ENCODE results near the gene MERTK. TPM values are rescaled to one million over a fixed set of nuclear protein-coding genes. Genes with fewer than 3 reads are reported as not detected.
"Not testable (repeated sequence)": the region's sequence is repeated elsewhere in the genome, so short reads cannot be mapped to it uniquely, and the experiment has no call there.

MERTK gene
- total and polyA plus RNA-seq, 3 donors from 2014 or later: 28.9 to 74.2 (median 73.8) TPM

DNA sequence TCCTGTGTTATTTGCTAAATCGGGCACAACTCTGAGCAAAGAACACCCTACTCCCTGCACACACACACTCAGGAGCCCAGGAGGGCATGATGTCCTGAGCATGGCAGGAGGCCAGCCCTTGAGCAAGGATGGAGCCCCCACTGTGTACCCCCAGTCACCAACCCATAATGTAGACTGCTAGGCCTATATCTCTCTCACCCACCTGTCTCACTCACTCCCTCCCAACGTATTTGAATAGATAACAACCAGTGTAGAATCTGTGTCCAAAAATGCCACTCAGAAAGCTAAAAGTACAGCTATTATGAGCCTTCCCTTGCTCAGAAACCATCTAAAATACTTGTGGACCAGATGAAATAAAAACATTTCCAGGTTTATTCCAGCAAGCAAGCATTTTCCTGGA is 29.3 kb downstream of the MERTK start:
- Histone ChIP-seq H3K4me3 (no peak overlapping the region), H3K4me1 (peaks cover 24% of the 10 kb centered on the region), H3K9me3 (no peaks in the 10 kb centered on the region), H3K27ac (no peak overlapping the region), H3K27me3 (no peaks in the 10 kb centered on the region), H3K36me3 (ENCODE audit: low read depth, missing control alignments) (no peaks in the 10 kb centered on the region)
- no peak for TF ChIP-seq POLR2A (IDR thresholded peaks at IDR 0.05)
- TF ChIP-seq, protein P1, sequence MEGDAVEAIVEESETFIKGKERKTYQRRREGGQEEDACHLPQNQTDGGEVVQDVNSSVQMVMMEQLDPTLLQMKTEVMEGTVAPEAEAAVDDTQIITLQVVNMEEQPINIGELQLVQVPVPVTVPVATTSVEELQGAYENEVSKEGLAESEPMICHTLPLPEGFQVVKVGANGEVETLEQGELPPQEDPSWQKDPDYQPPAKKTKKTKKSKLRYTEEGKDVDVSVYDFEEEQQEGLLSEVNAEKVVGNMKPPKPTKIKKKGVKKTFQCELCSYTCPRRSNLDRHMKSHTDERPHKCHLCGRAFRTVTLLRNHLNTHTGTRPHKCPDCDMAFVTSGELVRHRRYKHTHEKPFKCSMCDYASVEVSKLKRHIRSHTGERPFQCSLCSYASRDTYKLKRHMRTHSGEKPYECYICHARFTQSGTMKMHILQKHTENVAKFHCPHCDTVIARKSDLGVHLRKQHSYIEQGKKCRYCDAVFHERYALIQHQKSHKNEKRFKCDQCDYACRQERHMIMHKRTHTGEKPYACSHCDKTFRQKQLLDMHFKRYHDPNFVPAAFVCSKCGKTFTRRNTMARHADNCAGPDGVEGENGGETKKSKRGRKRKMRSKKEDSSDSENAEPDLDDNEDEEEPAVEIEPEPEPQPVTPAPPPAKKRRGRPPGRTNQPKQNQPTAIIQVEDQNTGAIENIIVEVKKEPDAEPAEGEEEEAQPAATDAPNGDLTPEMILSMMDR (IDR thresholded peaks at IDR 0.05): no peak
- WGBS, 2 donors: 59 to 69% methylated on average over 2 of the region's 2 CpGs
- intact Hi-C loops (cut with DNase I; ENCODE audit: low total_unique reads): no loop called here
- DNase-seq: no peak

DNA sequence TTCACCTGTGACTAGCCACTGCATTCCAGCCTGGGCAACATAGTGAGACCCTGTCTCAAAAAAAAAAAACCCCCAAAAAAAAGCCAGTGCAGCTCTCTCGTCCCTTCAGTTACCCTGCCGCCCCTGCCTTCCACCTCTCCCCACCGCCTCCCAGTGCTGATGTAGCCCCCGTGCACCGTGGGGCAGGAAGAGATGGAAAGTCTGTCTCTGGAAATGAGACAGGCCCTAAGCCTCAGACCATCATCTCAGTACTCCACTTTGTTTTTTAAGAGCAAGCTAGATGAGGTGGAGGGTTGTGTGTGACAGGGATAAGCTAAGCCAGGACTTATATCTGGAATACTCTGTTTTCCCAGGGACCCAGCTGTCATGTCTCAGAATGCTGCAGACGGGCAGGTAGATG is 32.0 kb downstream of the MERTK start:
- Histone ChIP-seq H3K27me3 (no peaks in the 10 kb centered on the region), H3K36me3 (ENCODE audit: low read depth, missing control alignments) (no peaks in the 10 kb centered on the region), H3K4me3 (no peak overlapping the region), H3K9me3 (no peaks in the 10 kb centered on the region), H3K27ac (peak overlapping the region in 1 of 2 donors; percentile 64), H3K4me1 (peaks cover 24% of the 10 kb centered on the region)
- TF ChIP-seq POLR2A (IDR thresholded peaks at IDR 0.05): no peak
- TF ChIP-seq, protein P1 (IDR thresholded peaks at IDR 0.05): no peak
- no peak for DNase-seq
- intact Hi-C loops (cut with DNase I; ENCODE audit: low total_unique reads): no loop called here
- WGBS, 2 donors: 87% methylated on average over 6 of the region's 6 CpGs

DNA sequence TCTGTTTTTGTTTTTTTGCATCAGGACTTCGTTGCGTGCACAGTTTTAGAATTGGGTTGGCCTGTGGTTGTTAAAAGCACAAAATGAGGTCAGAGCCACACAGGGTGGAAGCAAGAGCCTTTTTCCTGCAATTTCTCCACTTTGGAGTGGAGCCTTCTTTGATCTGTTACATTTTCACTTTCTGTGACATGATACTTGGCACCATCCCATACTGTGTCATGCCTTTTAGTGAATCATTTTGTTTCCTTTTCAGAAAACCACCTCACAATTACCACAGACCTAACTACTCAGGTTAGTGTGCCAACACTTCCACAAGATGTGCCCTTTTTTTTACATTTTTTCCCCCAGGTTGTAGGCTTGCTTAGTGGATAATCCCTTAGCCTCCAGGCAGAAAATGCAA is 32.5 kb downstream of the MERTK start:
- TF ChIP-seq, protein P1 (IDR thresholded peaks at IDR 0.05): no peak
- DNase-seq: peak; percentile 57

DNA sequence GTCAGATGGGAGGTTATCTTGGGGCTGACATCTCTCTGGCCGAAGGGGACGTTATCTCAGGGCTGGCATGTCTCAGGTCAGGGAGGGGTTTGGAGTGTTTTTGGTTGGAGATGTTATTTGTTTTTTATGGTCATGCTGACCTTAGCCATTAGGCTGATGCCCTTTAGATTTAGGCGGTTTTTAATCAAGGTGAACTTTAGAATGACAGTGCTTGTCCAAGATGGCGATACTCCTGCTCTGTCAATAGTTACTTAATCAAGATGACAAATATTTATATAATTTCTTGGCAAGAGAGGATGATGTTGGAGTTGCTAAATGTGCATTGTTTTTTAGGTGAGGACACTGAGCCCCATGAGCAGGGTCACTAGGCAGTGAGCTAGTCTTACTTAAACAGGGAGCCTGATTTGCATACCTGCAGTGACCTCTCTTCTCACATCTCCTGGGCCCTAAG is 34.5 kb downstream of the MERTK start:
- Histone ChIP-seq H3K9me3 (no peaks in the 10 kb centered on the region), H3K27me3 (no peaks in the 10 kb centered on the region), H3K4me3 (no peak overlapping the region), H3K36me3 (ENCODE audit: low read depth, missing control alignments) (no peaks in the 10 kb centered on the region), H3K27ac (no peak overlapping the region), H3K4me1 (peaks cover 10% of the 10 kb centered on the region)
- WGBS, 2 donors: 81 to 85% methylated on average over 4 of the region's 4 CpGs
- DNase-seq: no peak
- intact Hi-C loops (cut with DNase I; ENCODE audit: low total_unique reads): no loop called here
- TF ChIP-seq POLR2A (IDR thresholded peaks at IDR 0.05): no peak
- TF ChIP-seq, protein P1 (IDR thresholded peaks at IDR 0.05): no peak

More for the DNA sequence above, 32.5 kb downstream of the MERTK start:
- H3K4me1 ChIP-seq: peaks cover 24% of the 10 kb centered on the region
- no peaks in the 10 kb centered on the region for H3K36me3 ChIP-seq (ENCODE audit: low read depth, missing control alignments)
- H3K27ac ChIP-seq: peak overlapping the region in 1 of 2 donors; percentile 64
- H3K9me3 ChIP-seq: no peaks in the 10 kb centered on the region
- H3K4me3 ChIP-seq: no peak overlapping the region
- no peaks in the 10 kb centered on the region for H3K27me3 ChIP-seq
- intact Hi-C loops (cut with DNase I; ENCODE audit: low total_unique reads): no loop called here
- 44 to 54% methylated on average over 2 of the region's 2 CpGs for WGBS, 2 donors

DNA sequence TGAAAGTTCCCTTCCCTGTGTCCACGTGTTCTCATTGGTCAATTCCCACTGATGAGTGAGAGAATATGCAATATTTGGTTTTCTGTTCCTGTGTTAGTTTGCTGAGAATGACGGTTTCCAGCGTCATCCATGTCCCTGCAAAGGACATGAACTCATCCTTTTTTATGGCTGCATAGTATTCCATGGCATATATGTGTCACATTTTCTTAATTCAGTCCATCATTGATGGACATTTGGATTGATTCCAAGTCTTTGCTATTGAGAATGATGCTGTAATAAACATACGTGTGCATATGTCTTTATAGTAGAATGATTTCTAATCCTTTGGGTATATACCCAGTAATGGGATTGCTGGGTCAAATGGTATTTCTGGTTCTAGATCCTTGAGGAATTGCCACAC is 35.5 kb downstream of the MERTK start:
- H3K36me3 ChIP-seq (ENCODE audit: low read depth, missing control alignments); H3K9me3 ChIP-seq; DNase-seq; H3K27ac ChIP-seq; H3K27me3 ChIP-seq; intact Hi-C loops (cut with DNase I; ENCODE audit: low total_unique reads); H3K4me3 ChIP-seq: not testable (repeated sequence)
- H3K4me1 ChIP-seq: peaks cover 10% of the 10 kb centered on the region
- 70% methylated on average over 4 of the region's 4 CpGs for WGBS, 2 donors
